B cell (primary cell): Measurements from ENCODE around the gene CRISPLD2. TPM values are rescaled to one million over a fixed set of nuclear protein-coding genes. Genes with fewer than 3 reads are reported as not detected.
"Not testable (repeated sequence)": the region's sequence is repeated elsewhere in the genome, so short reads cannot be mapped to it uniquely, and the experiment has no call there.

ENCODE experiments used
- ATAC-seq: fragments of 200-7000 bp; cut with Tn5 transposase; one replicate; pipeline ENCODE4 v1.10.0; 2021; ENCODE audit warnings: low read depth, mild to moderate bottlenecking, moderate number of reproducible peaks, moderate library complexity
- CTCF ChIA-PET: fragments of 350-600 bp; sonication (Branson Sonifier 250); formaldehyde crosslinking; loops from one replicate; lab custom pipeline; 2021; ENCODE audit warnings: antibody characterized with exemption, inconsistent platforms; lab: Charles Lee
- POLR2A ChIA-PET: fragments of 350-600 bp; sonication (Branson Sonifier 250); formaldehyde crosslinking; loops from one replicate; lab custom pipeline; 2021; ENCODE audit warnings: antibody characterized with exemption; lab: Charles Lee
- DNase-seq: peaks from one replicate; pipeline ENCODE4 v3.0.0; 2013
- H2AFZ ChIP-seq: 2 replicates; pipeline ENCODE4 v1.6.1; 2012; ENCODE audit warnings: mild to moderate bottlenecking, low read depth, low read length; ENCODE audit not compliant: insufficient read depth, poor library complexity, severe bottlenecking
- H3K27ac ChIP-seq, 2 donors: 1 replicate in 1 of 2; 2 replicates in 1 of 2; pipeline ENCODE4 v1.5.1; 2012 to 2013; ENCODE audit warnings: low read length in 2 of 2, mild to moderate bottlenecking in 2 of 2, moderate library complexity in 1 of 2
- H3K27me3 ChIP-seq, 4 experiments: fragments of 200-600 bp in 1 of 4; sonication (generic) in 1 of 4; replicated peaks in 1 of 4; 1 replicate in 2 of 4; 2 replicates in 2 of 4; pipeline versions ENCODE4 v1.6.1 to v1.7.0; 2013 to 2016; ENCODE audit warnings: low read length in 3 of 4, mild to moderate bottlenecking in 2 of 4, mixed read lengths in 1 of 4, moderate library complexity in 1 of 4; ENCODE audit not compliant: insufficient read depth in 4 of 4, control insufficient read depth in 3 of 4; ENCODE audit errors: control extremely low read depth in 1 of 4
- H3K36me3 ChIP-seq, 2 experiments: replicated peaks in 1 of 2; 1 replicate in 1 of 2; 2 replicates in 1 of 2; pipeline versions ENCODE4 v1.6.1 to v1.7.1; 2013; ENCODE audit warnings: low read length in 1 of 2; ENCODE audit not compliant: insufficient read depth in 2 of 2, control insufficient read depth in 1 of 2; ENCODE audit errors: control extremely low read depth in 1 of 2, extremely low read depth in 1 of 2
- H3K4me1 ChIP-seq, 2 donors: fragments of 200-600 bp in 1 of 2; sonication (generic) in 1 of 2; 1 replicate in 1 of 2; 2 replicates in 1 of 2; pipeline versions ENCODE4 v1.5.1 to v1.6.1; 2013 to 2017; ENCODE audit warnings: low read length in 2 of 2; ENCODE audit not compliant: control insufficient read depth in 2 of 2, insufficient read depth in 2 of 2
- H3K4me2 ChIP-seq: replicated peaks from 2 replicates; pipeline ENCODE3; 2012; ENCODE audit warnings: mild to moderate bottlenecking, low read depth, low read length; ENCODE audit not compliant: poor library complexity, severe bottlenecking
- H3K4me3 ChIP-seq, 5 experiments: fragments of 200-600 bp in 1 of 5; sonication (generic) in 1 of 5; 1 replicate in 3 of 5; 2 replicates in 2 of 5; pipeline versions ENCODE4 v1.5.1 to v1.7.0; 2011 to 2016; ENCODE audit warnings: low read length in 4 of 5, mild to moderate bottlenecking in 4 of 5, low read depth in 2 of 5, control low read depth in 1 of 5, moderate library complexity in 1 of 5; ENCODE audit not compliant: insufficient read depth in 1 of 5; ENCODE audit errors: control extremely low read depth in 1 of 5, extremely low read depth in 1 of 5
- H3K79me2 ChIP-seq: fragments of 200-600 bp; sonication (generic); one replicate; pipeline ENCODE4 v1.6.0; 2016; ENCODE audit warnings: low read length; ENCODE audit not compliant: control insufficient read depth, insufficient read depth
- H3K9ac ChIP-seq: fragments of 200-600 bp; sonication (generic); 2 replicates; pipeline ENCODE4 v1.6.1; 2017; ENCODE audit warnings: mild to moderate bottlenecking, low read length, moderate library complexity
- H3K9me3 ChIP-seq, 3 donors: one replicate each; pipeline versions ENCODE4 v1.6.1 to v1.7.1; 2013; ENCODE audit warnings: low read length in 2 of 3; ENCODE audit not compliant: control insufficient read depth in 2 of 3, insufficient read depth in 1 of 3; ENCODE audit errors: control extremely low read depth in 1 of 3
- H4K20me1 ChIP-seq: 2 replicates; pipeline ENCODE4 v1.6.0; 2012; ENCODE audit warnings: mild to moderate bottlenecking, low read length; ENCODE audit not compliant: insufficient read depth, control insufficient read depth, poor library complexity, severe bottlenecking
- H3K27ac Mint-ChIP-seq: one replicate; pipeline ENCODE4 v1.8.0; 2021; ENCODE audit warnings: mixed read lengths
- H3K27me3 Mint-ChIP-seq: one replicate; pipeline ENCODE4 v1.8.0; 2021; ENCODE audit warnings: mixed read lengths
- H3K4me1 Mint-ChIP-seq: one replicate; pipeline ENCODE4 v1.8.0; 2021; ENCODE audit warnings: mixed read lengths
- H3K4me3 Mint-ChIP-seq: one replicate; pipeline ENCODE4 v1.8.0; 2021; ENCODE audit warnings: mixed read lengths
- H3K9me3 Mint-ChIP-seq: one replicate; pipeline ENCODE4 v1.8.0; 2022; ENCODE audit warnings: mixed read lengths; ENCODE audit not compliant: insufficient read depth
- EZH2 ChIP-seq: IDR thresholded peaks from 2 replicates; pipeline ENCODE4 v1.6.1; 2012; ENCODE audit warnings: borderline replicate concordance, low read depth, mild to moderate bottlenecking, moderate library complexity, low read length; ENCODE audit not compliant: insufficient read depth, poor library complexity, severe bottlenecking
- WGBS: methylation state at CpG from one replicate; pipeline ENCODE4 v1.1.5; 2013; ENCODE audit warnings: missing lambda C conversion rate; ENCODE audit not compliant: insufficient coverage; 5-methylcytosine and 5-hydroxymethylcytosine counted together
- intact Hi-C: fragments of 100-400 bp; cut with micrococcal nuclease; formaldehyde crosslinking; loops from one replicate; pipeline ENCODE4 v1.10.0; 2022
- polyA plus RNA-seq: library from polyadenylated mRNA; depleted of rRNA; stranded (reverse); fragments of >200 nt; gene quantifications from 2 replicates; pipeline ENCODE4 v1.2.3, GENCODE V29; 2012
- total RNA-seq, 2 donors: library from RNA; stranded (reverse); fragments of 120-200 nt in 1 of 2; gene quantifications; 1 replicate in 1 of 2; 2 replicates in 1 of 2; pipeline versions ENCODE4 v1.2.3 to v1.2.4, GENCODE V29; 2013 to 2022

Gene CRISPLD2
- total and polyA plus RNA-seq, 2 donors (not counting 1 experiment from before 2014, with no cell fraction given) = 0.25 to 0.37 TPM

GRCh38 chr16:84937196-84938005, 117.6 kb downstream of the CRISPLD2 start:
- H3K4me3 Mint-ChIP-seq = no peak overlapping the region
- H3K9ac ChIP-seq = no peak overlapping the region
- H3K27me3 Mint-ChIP-seq = peaks cover 7% of the 10 kb centered on the region
- intact Hi-C loops = no loop called here
- H3K27ac Mint-ChIP-seq = no peak overlapping the region
- CTCF ChIA-PET = interaction anchor here (0.5 to 1.2 kb wide), 2 partner anchors 22 to 32 kb away, joined by 3 to 4 read pairs; no protein-coding TSS in a partner anchor
- WGBS = 80% methylated on average over 7 of the region's 9 CpGs
- no peaks in the 10 kb centered on the region for H3K9me3 Mint-ChIP-seq
- H3K4me2 ChIP-seq = no peak overlapping the region
- no peak overlapping the region for H3K4me3 ChIP-seq
- no peak overlapping the region for H3K27ac ChIP-seq
- H3K4me1 Mint-ChIP-seq = no peaks in the 10 kb centered on the region
- DNase-seq = no peak
- no peaks in the 10 kb centered on the region for H3K27me3 ChIP-seq
- H3K36me3 ChIP-seq = no peaks in the 10 kb centered on the region
- no peaks in the 10 kb centered on the region for H3K4me1 ChIP-seq
- H2AFZ ChIP-seq = no peak overlapping the region
- no peak for ATAC-seq
- no peaks in the 10 kb centered on the region for H3K9me3 ChIP-seq
- POLR2A ChIA-PET = no interaction called here
- H4K20me1 ChIP-seq = no peaks in the 10 kb centered on the region
- H3K79me2 ChIP-seq = no peaks in the 10 kb centered on the region
- no peak for TF ChIP-seq EZH2

- intact Hi-C loops, H3K4me1 Mint-ChIP-seq, H3K27me3 ChIP-seq, H3K4me2 ChIP-seq, H3K9ac ChIP-seq, H3K79me2 ChIP-seq, ATAC-seq, H3K9me3 ChIP-seq, H3K4me3 ChIP-seq, H4K20me1 ChIP-seq, H3K4me1 ChIP-seq, H3K27ac ChIP-seq, DNase-seq, POLR2A ChIA-PET, H3K4me3 Mint-ChIP-seq, H2AFZ ChIP-seq, H3K9me3 Mint-ChIP-seq, H3K36me3 ChIP-seq, H3K27ac Mint-ChIP-seq: not testable (repeated sequence)
- H3K27me3 Mint-ChIP-seq = peaks cover 13% of the 10 kb centered on the region
- 78% methylated on average over 6 of the region's 6 CpGs for WGBS
- CTCF ChIA-PET = interaction anchor here (1.4 kb wide), 1 partner anchor 14 kb away, joined by 5 read pairs; no protein-coding TSS in a partner anchor
Measured at GRCh38 chr16:84938616-84939015, 118.8 kb downstream of the CRISPLD2 start.
